GM18508 (cell line): Measurements from ENCODE around the gene FES.
"Not testable (repeated sequence)": the region's sequence is repeated elsewhere in the genome, so short reads cannot be mapped to it uniquely, and the experiment has no call there.

ENCODE experiments used
- ATAC-seq: cut with Tn5 transposase; IDR thresholded peaks from one replicate; pipeline ENCODE4 v1.9.1; 2021; ENCODE audit warnings: moderate number of reproducible peaks; ENCODE audit not compliant: insufficient read depth, unreplicated experiment

The FES gene

GRCh38 chr15:90883976-90884718, at the start of gene FES:
TSS of gene FES (plus strand) at chr15:90884504. CDS start at chr15:90885046, 542 bp downstream.
- no peak for ATAC-seq

GRCh38 chr15:90834626-90835025, 49.7 kb upstream of the FES start:
- ATAC-seq = no peak

DNA sequence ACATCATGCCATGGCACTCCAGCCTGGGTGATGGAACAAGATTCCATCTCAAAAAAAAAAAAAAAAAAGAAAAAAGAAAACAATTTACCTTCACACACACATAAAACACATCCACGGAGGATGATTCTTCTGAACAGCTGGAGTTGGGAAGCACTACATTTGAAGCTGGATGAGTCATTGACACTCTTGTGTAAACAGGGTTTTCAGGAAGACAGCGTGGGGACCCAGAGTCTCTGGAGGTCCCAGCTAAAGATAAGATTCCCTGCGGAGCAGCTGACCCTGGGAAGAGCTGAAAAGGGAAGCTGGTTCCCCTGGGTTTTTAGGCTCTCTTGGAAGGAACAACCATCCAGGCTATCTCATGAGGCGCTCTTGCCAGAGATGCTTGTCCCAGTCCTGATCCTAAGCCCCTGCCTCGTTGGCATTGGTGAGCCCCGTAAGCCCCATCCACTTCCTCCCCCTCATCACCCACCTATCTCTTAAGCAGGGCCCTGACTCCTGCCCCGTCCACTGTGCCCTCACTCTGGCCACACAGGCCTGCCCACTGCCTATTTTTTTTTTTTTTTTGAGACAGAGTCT, 47.9 kb upstream of the FES start:
- ATAC-seq = no peak

- ATAC-seq = no peak
Measured at GRCh38 chr15:90837094-90837493, 47.2 kb upstream of the FES start.

GRCh38 chr15:90838139-90838538, 46.2 kb upstream of the FES start:
- ATAC-seq = no peak

GRCh38 chr15:90838544-90838943, 45.8 kb upstream of the FES start:
- ATAC-seq = no peak

GRCh38 chr15:90839187-90840071, 44.9 kb upstream of the FES start:
- ATAC-seq = peak; percentile 51

GRCh38 chr15:90840157-90840855, 44.0 kb upstream of the FES start:
- ATAC-seq = no peak

- no peak for ATAC-seq
Measured at GRCh38 chr15:90840954-90841353, 43.4 kb upstream of the FES start.

- no peak for ATAC-seq
Measured at GRCh38 chr15:90844696-90845095, 39.6 kb upstream of the FES start.

GRCh38 chr15:90845201-90845949, 38.9 kb upstream of the FES start:
- ATAC-seq = peak; percentile 75

DNA sequence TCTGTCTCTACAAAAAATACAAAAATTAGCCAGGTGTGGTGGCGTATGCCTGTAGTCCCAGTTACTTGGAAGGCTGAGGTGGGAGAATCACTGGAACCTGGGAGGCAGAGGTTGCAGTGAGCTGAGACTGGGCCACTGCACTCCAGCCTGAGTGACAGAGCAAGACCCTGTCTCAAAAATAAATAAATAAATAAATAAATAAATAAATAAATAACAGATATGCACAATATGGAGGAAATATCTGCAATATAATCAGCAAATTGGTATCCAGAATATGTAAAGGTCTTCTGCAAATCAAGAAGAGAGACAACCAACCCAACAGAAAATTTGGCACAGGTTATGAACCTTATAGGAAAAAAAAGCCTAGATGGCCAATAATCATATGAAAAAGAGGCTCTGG, 34.9 kb upstream of the FES start:
- not testable (repeated sequence) for ATAC-seq

DNA sequence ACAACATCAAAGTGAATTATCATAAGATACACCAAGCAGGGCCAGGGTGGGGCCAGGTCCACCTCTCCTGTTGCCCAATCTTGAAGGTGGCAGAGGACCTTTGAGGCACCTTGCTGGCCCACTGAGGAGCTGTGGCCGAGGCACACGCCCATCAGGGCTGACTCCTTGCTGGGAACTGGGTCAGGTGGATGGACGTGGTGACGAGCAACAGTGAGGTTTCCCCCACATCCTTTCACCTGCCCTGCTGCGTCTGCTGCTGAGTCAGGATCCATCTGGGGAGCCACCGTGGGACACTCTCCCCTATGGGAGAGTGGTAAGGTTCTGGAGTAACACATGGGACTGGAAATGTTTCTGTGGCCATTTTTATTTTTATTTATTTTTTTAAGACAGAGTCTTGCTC, 33.2 kb upstream of the FES start:
- ATAC-seq = no peak

GRCh38 chr15:90851940-90852339, 32.4 kb upstream of the FES start:
- ATAC-seq = no peak

- no peak for ATAC-seq
Measured at GRCh38 chr15:90855139-90855538, 29.2 kb upstream of the FES start.

DNA sequence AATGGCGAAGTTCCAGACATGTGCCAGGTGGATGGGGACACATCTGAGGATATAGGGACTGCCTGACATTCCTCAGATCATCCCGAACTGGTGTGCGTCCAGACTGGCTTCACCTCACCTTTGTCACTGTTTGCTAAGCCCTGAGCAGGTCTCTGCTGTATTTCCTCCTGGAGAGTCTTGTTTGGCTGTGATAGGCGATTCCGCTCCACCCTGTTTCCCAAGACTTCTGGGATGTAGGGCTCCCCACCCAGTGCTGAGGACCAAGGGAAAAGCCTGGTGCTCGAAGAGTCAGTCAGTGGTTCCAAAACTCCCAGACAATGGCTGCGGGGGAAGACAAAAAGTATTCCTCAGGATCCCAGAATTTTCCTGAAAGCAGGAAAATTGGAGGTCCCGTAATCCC, 27.0 kb upstream of the FES start:
- ATAC-seq = no peak

DNA sequence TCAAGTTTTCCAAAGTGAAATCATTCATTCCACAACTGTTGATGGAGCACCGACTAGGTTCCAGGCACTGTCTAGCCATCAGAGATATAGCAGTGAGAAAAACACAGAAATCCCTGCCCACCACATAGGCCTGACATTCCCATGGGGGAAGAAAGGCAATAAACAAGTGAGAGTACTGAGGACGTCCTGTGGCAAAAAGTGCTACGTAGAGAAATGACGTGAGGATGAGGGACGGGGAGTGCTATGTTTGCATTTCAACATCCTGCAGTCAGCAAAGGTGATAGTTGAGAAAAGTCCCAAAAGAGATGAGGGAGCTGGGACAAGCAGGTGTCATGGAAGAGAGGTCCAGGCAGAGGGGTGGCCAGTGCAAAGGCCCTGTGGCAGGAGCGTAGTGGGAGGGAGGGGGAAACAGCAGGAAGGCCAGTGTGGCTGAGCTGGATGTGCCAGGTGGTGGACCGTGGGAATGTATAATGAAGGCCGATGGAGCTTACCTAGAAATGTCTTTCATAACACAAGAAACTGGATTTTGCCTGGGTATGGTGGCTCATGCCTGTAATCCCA, 26.3 kb upstream of the FES start:
- ATAC-seq = no peak

GRCh38 chr15:90859234-90860131, 24.8 kb upstream of the FES start:
- ATAC-seq = no peak

DNA sequence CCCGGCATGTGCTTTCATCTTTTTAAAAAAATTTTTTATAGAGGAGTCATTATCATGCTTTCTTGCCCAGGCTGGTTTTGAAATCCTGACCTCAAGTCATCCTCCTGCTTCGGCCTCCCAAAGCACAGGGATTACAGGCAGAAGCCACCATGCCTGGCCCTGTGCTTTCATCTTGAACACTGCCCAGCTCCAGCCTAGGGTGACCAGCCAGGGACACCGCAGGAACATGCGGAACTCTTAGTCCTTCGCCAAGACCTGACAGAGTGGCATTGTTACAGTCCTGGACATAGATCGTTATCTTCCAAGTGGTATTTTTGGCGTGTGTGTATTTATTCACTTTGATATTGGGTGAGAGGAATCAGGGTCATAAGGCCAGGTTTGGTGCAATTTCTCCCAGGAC, 23.9 kb upstream of the FES start:
- ATAC-seq = no peak
